HG03432 (cell line): ENCODE measurements around the gene HTT.
A peak's percentile ranks its signal among the peaks of the same experiment; 100 is the strongest.

Source experiments
- ATAC-seq: cut with Tn5 transposase; IDR thresholded peaks from one replicate; pipeline ENCODE4 v1.9.1; 2021; ENCODE audit warnings: mild to moderate bottlenecking, moderate library complexity; ENCODE audit not compliant: unreplicated experiment

The HTT gene

DNA sequence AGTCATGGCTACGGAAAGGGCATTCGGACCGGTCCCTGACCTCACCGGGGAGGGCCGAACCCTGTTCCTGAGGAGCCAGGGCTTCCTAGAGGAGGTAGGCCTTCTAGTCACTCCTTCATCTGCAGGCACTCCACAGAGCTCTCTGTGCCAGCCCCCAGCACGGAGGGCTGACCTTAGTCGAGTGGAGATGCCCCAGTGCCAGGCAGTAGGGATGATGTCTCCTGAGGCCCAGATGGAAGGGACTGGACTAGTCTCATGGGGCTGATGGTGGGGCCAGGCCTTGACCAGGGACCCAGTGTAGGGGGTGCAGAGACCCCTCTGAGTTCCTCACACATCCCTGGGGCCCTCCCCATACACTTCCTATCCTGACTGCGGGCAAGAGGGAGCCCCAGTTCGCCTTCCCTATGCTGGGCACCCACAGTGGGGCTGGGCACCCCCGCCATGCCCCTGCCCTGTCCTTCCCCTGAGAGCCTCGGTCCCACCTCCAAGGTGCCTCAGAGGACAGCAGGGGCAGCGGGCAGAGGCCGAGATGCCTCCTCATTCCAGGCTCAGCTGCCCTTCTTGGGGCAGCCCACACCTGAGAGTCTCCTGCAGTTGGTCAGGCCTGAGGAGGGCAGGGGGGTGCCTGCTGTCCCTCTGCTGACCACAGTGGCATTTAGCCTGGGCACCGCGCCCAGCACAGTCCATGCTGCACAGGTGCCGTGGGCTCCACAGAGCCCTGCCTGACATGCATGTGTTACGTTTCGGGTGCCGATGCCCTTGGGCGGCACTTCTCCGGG, 173.1 kb downstream of the HTT start:
- ATAC-seq = no peak

DNA sequence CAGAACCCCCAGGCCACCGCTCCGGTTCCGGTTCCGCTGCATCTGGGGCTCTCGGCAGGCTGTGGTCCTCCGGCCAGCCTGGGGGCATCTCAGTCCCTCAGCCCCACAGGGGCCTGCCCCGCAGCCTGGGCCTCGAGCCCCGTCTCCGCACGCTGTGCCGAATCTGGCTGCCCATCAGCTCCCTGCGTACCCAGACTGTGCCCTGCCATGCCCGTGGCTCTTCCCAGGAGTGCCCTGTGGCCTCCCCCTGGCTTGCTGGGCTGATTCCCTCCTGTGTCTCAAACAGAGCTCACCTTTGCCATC, 173.6 kb downstream of the HTT start:
- no peak for ATAC-seq

DNA sequence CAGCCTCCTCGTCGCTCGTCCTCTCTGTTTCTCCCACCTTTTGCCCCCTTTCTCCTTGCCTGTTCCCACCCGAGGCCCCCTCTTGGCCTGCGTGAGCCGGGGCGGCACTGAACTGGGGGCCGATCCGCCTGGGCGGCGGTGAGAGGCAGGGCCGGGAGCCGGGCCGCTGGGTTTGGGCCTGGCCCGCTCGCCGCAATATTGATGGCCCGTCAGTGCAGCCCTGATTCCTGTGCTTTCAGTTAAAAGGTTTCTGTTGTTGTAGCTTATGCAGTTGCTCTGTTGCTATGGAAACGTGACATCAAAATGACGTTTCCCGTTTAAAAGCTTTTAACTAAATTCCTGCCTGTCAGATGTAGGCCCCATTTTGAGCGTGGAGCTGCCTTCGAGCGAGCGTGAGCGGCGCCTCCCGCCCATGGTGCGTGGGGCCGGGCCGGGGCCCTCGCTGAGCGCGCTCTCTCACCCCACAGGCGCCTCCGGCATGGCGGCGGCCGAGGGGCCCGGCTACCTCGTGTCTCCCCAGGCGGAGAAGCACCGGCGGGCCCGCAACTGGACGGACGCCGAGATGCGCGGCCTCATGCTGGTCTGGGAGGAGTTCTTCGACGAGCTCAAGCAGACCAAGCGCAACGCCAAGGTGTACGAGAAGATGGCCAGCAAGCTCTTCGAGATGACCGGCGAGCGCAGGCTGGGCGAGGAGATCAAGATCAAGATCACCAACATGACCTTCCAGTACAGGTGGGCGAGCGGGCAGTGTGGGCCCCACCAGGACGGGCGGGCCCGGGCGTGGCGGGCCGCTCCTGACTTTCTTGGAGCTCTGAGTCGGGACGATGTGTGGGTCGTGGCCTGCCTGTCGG, 174.6 kb downstream of the HTT start, which contains the start of gene MSANTD1:
Gene MSANTD1, plus strand, starts transcription at position 349 of the 851 bp plus-strand sequence. Its CDS starts 64 bp downstream, at position 413.
- no peak for ATAC-seq

DNA sequence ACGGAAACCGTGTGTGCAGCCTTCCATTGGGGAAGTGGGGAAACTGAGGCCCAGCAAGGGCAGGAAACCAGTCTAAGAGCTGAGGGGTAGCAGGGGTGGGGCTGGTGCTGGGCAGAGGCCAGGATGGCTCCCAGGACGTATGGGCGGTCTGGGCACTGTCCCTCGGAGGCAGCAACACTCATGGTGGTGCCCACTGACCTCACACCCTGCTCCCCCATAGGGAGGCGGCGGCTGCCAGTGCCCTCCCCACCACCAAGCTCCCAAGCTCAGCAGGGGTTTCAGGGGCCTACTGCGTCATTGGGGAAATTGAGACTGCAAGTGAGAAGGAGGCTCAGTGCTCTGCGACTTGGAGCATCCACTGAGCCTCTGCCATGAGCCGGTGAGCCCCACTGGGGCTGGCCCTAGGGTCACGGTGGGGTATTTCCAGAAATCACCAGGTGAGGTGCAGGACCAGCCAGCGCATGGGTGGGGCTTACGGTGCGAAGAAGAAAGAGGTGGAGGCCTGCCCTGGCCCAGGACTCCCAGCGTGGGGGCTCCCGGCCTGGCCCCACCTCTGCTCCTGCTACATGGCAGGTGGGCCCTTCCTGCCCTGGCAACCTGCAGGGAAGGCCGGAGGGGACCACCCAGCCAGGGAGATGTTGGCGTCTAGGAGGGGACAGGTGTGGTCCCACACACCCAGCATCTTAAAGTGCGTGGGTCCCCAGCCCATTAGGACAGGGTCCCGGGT, 175.4 kb downstream of the HTT start:
- ATAC-seq = no peak

DNA sequence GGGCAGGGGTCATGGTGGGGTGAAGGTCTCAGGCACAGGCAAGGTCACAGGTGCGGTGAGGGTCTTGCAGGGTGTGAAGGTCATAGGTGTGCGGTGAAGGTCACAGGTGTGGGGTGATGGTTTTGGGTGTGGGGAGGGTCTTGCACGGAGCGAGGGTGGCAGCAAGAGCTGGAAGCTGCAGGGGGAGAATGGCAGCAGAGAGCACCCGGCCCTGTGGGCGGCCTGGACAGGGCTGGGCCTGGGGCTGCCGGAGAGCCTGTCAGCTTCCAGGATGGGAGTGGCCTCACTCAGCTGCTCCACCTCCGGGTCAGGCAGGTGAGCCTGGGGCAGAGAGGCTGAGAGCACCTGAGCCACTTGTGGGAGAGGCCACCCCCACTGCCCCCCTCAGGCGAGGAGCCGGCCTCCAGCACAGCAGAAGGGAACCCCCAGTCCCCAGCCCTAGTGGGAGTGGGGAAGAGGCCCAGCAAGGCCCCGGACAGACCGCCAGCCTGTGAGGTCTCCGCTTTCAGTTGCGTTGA, 176.0 kb downstream of the HTT start:
- no peak for ATAC-seq

DNA sequence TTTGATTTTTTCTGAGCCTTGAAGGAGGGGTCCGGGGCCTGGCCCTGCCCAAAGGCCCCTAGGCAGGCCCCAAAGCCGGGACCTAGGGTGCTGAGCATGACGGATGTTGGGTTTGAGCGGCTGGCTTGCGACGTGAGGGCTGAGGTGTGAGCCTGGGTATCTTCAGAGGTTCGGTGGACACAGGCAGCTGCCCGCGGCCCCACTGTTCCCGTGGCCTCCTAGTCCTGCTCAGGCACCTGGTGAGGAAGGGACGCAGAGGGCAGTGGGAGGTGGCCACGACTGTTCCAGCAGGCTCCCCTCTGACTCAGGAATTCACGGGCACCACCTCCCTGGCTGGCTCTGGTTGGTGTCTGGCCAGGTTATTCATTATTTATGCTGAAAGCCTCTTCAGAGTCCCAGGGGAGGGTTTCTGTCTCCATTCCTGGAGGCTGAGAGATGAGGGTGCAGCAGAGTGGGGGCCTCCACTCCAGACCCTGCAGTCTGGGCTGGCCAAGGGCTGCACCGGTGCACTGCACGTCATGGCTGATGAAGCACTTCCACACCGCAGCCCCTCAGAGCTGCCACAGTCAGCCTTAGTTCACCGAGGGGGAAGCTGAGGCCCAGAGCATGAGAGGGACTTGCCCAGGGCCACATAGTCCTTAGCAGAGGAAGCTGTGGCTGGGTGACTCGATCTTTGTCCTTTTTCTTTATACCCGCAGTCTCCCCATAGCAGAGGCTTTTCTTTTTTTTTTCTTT, 176.6 kb downstream of the HTT start:
- ATAC-seq = no peak

DNA sequence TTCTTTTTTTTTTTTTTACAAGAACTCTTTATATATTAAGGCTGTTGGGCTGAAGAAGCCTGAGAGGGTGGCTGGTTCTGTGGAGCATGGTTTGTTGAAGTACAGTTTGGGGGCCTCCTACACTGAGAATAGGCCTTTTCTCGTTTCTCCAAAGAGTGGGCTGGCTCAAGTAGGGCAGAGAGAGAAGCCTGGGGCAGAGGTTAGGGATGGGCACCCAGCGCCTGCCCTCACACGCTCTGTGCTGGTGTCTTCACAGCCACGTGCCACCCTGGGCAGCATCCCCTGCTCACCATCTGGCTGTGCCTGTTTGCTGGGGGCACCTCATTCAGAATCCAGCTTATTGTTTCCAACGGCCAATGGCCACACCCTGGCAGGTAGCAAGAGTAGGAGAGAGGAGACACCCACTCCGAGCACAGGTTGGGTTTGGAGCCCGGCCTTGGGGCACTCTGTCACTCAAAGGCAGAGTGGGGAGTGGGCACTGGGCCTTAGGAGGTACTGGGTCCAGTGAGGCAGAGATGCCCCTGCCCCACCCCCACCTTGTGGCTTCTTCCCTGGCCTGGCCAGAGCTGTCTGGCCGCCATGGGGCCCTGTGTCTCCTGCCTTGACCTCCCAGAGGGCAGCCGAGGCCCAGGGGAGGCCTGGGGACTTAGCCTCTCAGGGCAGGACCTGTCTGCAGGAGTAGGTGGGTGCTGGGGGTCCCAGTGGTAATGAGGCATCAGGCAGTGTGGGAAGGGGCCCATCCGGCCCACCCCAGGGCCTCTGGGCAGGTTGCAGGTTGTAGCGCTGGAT, 177.4 kb downstream of the HTT start:
- ATAC-seq = no peak

DNA sequence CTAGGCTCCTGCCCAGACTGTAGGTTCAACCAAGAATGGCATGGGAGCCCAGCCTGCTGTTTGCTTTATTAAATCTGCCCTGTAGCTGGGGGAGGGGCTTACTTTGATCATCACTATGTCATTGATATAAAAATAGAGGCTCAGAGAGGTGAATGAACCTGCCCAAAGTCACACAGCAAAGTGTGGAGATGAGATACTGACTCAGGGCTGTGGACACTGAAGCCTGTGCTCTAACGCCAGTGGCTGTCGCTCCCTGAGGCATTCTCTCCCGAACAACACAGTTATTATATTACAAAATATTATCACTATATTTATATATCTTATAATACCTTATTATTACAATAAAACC, 178.0 kb downstream of the HTT start:
- ATAC-seq = no peak

DNA sequence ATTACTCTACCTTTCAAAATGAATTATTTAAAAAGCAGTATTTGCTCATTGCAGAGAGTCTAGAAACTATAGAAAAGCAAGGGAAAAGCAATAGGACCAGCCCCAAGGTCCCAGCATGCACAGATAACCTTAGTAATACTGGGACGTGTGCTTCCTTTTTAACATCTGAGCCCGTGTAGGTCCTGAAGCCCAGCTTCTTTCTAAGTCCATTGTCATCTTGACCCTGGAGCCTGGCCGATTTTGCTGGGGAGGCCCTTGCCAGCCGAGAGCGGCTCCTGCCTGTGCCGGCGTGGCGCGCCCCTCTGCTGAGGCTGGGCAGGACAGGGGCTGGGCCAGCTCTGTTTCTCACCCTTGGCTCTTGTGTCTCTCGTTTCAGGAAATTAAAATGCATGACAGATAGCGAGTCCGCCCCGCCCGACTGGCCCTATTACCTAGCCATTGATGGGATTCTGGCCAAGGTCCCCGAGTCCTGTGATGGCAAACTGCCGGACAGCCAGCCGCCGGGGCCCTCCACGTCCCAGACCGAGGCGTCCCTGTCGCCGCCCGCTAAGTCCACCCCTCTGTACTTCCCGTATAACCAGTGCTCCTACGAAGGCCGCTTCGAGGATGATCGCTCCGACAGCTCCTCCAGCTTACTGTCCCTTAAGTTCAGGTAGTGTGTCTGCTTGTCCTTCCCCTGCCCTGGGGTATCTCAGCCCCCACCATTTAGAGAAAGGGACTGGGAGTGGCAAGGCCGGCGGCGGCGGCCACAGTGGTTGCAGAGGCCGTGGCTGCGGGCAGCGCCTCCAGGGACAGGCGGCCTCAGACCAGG, 178.6 kb downstream of the HTT start:
- no peak for ATAC-seq

DNA sequence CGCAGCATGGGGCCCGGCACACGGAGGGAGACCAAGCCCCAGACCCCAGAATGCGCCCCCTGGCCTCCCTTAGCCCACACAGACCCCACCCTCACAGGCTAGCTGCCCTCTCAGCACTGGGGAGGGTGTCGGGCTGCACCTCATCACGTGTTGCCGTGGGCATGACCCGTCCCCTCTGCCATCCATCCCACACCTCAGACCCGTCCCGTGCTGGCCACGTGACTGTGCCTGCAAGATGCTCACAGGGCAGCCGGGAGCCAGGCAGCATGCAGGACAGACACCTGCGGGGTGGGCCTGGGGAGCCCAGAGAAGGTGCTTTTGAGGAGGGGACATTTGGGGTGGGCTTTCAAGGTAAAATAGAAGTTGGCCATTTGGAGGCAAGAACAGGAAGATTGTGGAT, 179.3 kb downstream of the HTT start:
- no peak for ATAC-seq

DNA sequence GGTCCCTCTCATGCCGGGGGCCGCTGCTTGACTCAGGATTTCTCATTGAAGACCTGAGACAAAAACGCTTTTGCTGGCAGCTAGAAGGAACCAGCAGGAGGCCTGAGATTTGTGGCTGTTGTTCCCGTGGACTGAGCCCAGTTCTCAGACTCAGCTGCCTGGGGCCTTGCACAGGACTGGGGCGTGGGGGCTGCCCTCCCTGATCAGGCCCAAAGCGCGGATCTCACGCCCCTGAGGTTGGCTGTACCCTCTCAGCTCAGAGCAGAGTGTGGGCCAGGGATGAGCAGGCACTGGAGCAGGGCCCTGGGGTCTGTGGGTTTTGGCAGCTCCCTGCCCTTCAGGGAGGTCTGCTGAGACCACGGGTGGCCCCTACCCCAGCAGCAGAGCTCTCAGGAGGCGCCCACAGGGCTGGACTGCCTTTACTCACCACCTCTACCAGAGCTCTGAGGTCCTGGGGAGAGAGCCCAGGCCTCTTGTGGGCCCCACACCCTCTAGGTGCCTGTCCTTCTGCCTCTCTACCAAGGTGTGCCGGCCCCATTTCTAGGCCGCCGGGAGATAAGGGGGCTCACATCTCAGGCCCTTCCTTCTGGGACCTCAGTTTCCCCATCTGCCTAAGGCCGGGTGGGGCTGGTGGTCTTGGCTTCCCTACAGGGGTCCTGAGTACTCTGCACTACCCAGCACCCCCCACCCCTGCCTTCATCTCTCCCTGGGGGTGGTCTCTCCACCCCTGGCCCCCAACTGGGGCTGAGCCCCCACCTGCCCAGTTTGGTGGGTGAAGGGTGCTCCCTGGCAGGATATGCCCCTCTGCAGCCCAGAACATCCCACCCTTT, 180.0 kb downstream of the HTT start:
- ATAC-seq = no peak

DNA sequence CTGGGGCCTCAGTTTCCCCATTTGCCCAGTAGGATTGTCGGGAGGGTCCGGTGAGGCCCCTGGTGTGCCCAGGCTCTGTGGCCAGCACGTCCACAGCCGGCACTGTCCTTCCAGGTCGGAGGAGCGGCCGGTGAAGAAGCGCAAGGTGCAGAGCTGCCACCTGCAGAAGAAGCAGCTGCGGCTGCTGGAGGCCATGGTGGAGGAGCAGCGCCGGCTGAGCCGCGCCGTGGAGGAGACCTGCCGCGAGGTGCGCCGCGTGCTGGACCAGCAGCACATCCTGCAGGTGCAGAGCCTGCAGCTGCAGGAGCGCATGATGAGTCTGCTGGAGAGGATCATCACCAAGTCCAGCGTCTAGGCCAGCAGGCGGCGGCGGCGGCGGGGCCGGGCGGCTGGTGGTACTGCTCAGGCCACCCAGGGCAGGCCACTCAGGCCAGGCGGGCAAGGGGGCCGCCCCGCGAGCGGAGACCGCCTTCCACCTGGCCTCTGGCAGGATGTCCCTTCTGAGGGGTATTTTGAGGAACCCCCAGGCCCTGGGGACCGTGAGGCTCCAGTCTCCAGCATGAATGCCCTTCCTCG, 181.2 kb downstream of the HTT start:
- ATAC-seq = no peak

DNA sequence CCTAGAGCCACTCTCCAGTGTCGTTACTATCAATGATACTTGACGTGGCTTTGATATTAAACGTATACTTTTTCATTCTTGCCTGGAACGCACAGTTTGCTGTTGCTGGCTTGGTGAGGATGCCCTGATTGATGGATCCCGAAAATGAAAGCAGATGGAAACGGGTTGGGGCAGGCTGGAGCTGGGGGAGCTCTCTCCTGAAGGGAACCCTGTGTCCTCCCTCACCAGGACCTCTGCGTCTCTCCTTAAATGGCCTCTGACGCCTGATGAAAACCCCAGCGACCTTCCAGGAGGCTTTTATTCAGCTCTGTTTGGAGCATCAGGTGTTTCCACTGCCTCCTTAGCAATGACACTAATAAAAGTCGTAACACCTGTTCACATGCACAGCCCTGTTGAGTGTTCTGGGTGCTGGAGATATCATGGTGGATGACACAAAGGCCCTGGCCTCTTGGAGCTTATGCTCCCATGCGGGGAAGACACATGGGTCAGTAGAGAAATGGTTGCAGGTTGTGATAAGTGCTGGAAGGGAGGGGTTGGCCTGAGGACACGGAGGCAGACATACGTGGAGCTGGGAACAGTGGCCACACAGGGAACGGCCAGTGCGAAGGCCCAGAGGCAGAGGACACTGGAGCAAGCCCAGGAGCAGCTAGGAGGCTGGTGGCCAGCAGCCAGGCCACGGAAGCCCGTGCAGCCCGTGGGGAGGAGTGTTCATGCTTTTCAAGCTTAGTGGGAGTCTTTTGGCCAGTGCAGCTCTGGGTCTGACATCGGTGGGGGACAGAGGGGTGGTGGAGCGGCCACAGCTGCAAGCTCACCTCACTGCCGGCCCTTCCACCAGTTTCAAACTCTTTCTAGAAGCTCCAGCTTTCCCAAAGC, 182.0 kb downstream of the HTT start:
- no peak for ATAC-seq

DNA sequence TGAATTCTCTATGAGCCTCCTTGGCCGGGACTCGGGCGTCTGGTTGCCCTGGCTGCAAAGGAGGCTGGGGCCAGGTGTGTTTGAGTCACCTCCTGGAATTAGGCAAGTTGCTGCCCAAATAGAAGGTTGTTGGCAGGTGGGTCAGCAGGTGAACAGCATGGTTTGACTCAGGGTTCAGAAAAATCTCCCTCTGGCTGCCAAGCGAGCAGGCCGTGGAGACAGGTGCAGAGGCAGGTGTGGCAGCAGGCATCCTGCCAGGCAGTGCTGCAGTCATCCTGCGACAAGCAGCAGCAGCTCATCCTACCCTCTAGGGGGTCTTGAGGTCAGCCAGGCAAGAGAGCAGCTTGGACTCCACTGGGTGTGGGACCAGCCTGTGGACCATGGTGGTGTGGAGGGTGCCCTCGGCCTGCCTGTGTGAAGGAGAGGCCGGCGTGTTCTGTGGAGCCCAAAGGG, 182.6 kb downstream of the HTT start:
- peak; percentile 11 for ATAC-seq

DNA sequence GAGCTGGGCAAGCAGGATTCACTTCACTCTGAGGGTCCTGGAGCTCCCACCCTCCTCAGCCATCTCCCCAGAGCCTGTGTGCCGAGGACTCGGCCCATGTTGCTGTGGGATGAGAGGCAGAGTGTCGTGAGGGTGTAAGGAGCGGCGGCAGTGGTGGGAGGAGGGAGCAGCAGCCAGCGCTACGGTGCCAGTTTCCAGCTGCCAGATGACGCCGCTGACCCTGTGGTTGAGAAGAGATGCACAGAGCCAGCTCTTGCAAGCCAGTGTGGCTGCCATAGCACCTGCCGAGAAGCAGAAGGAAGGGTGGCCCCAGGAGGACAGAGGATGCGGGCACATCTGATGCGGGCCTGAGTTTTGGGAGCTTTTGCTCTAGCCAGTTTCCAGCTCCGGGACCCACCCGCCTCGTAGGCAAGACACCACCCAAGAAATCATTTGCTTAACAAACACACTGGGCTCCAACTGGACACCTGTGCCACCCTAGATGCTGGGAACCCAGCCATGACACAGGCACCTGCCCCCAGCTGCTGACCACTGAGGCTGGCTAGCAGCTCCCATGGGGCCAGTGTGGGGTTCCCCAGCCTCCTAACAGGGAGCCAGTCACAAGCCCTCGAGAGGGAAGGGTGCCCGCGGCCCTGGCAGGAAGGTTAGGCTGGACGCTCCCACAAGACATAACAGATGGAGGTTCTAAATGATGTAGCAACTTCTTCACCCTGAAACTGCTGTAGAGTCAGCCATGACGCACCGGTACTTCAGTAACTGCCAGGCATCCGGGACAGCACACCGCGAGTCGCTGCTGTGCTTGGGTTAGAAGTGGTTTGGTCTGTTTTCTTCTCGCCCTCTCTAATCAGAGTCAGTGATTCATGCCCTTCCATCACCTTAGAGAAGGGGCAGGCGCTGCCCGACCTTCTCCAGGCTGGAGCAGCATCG, 183.3 kb downstream of the HTT start:
- peak; percentile 58 for ATAC-seq
